ENCODE measurements around the gene INO80B. TPM values are rescaled to one million over a fixed set of nuclear protein-coding genes. Genes with fewer than 3 reads are reported as not detected.
"Not testable (repeated sequence)": the region's sequence is repeated elsewhere in the genome, so short reads cannot be mapped to it uniquely, and the experiment has no call there.

Gene INO80B
- 7.8 and 27.8 TPM in 2 replicates for total RNA-seq (2014; rRNA removed; shearing (Covaris generic))

- DNase-seq (ENCODE audit: low read depth): peak; percentile 94
These were observed at the start of gene INO80B for GRCh38 chr2:74454654-74455511. TSS of gene INO80B (plus strand) at chr2:74455087. CDS start at chr2:74455117, 30 bp downstream.

DNA sequence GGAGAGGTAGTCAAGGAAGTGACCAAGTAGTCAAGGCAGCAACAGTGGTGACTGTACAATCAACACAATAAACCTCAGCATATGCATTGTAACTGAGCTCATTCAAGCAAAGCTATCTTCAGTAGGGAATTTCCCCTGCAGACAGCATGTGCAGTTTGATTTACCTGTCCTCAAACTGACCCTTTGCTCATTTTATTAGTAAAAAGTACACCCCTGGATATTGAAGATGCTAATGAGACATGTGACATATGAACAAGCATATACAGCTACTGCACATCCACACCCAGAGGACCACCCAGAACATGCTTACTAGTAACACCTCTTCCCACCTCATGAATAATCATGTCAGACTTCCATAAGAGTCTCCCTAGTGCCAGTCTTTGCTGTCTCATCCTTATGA lies 48.9 kb upstream of the INO80B start:
- peak; percentile 77 for DNase-seq (ENCODE audit: low read depth)

DNA sequence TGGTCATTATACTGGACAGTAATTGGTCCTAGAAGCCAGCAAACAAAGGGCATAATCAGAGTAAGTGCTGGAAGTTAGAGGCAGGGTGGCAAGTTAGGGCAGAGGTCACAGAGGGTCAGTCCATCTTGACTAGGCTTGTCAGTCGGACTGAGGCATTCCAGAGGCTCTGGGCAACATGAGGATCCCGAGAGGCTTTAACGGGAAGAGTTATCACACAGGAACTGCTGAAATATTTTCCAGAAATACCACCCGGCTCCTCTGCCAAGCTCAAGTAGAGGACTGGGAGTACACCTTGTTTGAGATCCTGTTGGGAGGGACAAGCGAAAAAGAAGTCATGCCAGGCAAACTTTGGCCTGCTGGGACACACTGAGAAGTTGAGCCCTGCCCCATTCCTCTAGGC lies 47.2 kb upstream of the INO80B start:
- no peak for DNase-seq (ENCODE audit: low read depth)

GRCh38 chr2:74413001-74413698 lies 41.7 kb upstream of the INO80B start:
- no peak for DNase-seq (ENCODE audit: low read depth)

DNA sequence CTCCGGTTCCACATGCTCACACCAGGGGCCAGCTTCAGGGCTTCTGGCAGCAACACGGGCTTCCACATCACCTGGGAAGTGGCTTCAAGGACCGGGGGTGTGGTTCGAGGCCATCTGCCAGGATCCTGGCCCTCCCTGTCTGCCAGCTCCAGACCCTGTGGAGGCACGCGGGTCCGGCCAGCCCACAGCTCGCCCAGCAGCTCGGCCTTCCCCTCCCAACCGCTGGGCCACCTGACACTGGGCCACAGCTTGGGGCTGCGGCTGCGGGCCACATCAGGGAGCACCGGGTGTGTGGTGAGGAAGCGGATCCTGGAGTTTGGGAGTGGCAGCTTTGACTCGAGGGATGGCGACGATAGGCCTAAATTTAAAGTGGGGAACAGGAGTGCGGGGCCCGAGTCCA lies 40.4 kb upstream of the INO80B start:
- DNase-seq (ENCODE audit: low read depth): no peak

DNA sequence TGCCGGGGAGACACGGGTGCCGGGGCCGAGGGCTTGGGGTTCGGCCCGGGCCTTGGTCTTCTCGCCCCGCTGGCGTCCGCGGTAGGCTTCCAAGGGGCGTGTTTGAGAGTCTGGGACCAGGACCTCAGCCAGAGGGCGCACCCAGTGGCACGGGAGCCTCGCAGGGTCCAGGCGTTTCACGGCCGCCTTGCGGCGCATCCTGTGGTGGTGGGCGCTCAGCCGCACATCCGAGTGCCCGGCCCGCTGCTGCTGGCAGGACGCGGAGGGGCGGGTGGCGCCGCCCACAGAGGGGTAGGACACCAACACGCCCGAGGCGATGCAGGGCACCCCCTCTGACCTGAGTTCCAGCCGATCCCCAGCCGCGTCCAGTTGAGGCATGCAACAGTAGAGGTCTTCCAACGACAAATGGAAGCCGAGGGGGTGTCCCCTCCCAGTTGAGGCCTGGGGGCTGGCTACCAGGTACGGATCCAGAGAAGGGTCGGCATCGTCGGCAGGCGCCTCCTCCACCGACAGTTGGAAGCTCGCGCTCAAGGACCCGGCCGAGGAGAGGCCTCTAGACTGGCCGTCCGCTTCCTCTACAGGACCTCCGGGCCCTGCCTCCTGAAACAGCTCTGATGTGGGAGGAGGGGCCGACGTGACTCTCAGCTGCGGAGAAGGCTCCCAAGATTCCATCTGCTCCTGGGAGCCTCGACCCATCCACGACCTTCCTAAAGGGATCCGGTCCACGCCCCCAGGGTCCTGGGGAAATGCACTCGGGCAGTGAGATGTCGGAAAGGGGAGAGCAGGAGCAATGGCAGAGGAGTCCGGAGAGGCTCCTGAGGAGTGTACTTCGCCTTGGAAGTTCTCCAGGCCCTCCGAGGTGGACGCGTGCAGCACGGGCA lies 39.8 kb upstream of the INO80B start:
- DNase-seq (ENCODE audit: low read depth): peak; percentile 27

DNA sequence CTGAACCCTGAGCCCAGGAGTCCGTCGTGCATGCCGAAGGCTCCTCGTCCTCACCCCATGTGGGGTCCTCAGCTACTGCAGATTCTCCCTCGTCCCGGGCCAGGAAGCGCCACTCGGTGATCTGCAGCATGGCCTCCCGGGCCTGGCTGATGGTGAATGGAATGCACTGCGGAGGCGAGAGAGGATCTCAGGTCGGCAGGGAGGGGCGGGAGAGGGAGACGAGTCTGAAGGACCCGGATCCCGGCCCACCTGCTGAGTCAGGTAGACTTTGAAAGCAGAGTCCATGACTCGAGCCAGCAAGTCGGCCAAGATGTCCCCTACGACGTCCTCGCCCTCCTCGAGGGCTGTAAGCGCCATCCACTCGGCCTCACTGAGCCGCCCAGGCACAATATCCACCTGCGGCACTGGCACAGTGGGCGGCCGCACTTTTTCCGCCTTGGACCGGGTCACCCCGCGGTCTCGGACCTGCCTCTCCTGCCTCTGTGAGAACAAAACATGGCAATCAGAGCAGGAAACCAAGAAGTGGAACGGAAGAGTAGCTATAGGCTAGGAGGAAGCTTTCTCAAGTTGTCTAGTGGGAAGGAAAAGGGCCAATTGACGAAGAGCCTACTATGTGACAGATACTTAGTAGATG lies 39.0 kb upstream of the INO80B start:
- DNase-seq (ENCODE audit: low read depth): no peak

GRCh38 chr2:74416778-74417177 lies 38.1 kb upstream of the INO80B start:
- DNase-seq (ENCODE audit: low read depth): no peak

GRCh38 chr2:74417197-74417596 lies 37.7 kb upstream of the INO80B start:
- no peak for DNase-seq (ENCODE audit: low read depth)

GRCh38 chr2:74417763-74418162 lies 37.1 kb upstream of the INO80B start:
- DNase-seq (ENCODE audit: low read depth): no peak

DNA sequence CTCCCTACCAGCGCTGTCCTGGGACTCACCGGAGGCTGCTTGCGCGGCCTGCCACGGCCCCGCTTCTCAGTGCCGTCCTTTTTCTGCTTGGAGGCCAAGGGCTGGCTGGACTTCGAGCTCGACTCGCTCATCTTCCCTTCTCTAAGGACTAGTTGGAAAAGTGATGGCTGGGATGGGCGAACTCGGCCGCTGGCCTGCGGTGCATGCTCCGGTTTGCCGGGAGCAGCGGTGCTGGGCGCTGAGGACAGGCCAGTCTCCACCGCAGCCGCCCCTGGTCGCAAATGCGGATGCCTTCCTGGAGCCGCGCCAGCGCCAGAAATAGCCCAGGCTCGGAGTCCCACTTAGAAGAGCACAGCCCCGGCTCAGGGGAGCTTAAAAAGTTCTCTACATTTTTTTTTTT lies 36.6 kb upstream of the INO80B start:
- DNase-seq (ENCODE audit: low read depth): no peak

DNA sequence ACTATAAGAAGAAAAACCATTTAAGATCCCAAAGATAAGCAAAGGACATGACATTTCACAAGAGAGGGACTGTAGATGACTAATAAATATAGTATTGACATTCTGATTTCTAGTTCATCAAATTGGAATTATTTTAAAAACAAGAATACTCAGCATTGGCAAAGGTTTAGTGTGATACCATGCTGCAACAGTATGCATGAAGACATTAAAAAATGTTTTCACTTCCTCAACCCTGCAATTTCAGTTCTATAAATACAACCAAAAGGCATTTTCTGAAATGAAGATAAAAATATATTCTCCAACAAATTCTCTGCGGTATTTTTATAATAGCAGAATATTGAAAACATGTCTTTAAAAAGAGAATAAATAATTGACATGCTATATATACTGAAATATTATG lies 35.5 kb upstream of the INO80B start:
- no peak for DNase-seq (ENCODE audit: low read depth)

DNA sequence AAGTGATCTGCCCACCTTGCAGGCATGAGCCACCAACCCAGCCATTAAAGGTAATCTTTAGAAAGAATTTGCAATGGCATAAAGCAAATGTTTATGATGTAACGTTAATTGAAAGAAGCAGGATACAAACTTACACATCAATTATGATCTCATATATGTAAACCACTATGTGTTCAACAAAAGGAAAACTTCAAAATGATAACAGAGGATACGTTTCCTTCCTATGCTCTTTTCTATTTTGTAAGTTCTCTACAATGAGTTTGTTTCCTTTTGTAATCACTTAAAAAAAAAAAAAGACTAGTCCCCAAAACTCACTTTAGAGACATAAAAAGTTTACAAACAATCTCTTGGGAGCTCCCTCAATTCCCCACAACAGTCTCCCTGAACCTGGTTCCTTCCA lies 34.9 kb upstream of the INO80B start:
- DNase-seq (ENCODE audit: low read depth): no peak

DNA sequence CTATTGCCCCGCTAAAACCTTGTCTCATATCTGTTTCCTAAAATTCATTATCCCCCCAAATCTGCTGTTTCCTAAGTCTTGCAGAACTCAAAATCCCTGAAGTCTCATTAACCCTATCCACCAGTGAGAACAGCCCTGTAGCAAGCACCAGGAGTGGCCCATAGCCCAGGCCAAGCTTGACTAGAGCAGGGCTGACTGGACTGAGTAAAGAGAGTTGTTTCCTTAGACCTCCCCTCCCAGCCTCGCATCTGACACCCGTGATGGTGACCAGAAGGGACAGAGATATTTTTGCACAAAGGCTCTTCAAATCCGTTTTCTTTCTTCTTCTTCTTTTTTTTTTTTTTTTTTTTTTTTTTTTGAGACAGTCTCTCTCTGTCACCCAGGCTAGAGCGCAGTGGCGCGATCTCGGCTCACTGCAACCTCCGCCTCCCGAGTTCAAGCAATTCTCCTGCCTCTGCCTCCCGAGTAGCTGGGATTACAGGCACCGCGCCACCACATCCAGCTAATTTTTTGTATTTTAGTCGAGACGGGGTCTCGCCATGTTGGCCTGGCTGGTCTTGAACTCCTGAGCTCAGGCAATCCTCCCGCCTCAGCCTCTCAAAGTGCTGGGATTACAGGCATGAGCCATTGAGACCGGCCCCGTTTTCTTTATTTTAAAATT lies 34.3 kb upstream of the INO80B start:
- DNase-seq (ENCODE audit: low read depth): not testable (repeated sequence)

DNA sequence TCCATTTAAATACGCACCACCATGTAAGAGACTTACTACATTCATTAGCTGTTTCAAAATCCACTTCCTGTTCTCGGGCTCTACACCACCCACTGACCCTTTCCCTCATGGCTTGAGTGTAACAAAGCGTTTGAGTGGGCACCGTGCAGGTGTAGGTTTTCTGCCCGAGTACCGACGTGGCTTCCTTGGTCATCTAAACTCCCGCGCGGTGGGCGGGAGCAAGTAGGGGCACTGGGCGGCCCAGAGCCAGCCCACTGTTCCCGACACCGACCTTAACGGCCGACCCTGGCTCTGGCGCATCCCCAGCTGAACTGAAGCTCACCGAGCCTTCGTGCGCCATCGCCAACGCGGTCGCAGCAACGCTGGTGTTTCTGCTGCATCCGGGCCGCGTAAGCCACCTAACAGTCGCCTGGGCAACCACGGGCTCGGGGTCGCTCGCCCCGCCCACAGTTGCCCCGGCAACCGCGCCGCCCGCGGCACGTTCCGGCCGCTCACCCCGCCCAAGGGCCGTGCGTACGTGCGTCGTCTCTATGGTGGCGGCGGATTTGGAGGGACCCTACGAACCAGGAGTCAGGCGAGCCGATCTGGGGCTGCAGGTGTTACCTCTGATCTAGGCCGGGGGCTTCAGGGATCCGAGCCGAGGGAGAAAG lies 33.5 kb upstream of the INO80B start, which contains the start of the genes C2orf81 and WDR54:
Gene C2orf81 (minus strand): TSS at position 399 of the 650 bp plus-strand sequence. CDS start 59 bp downstream, at position 340.
Gene WDR54 (plus strand): TSS at position 510 of the 650 bp plus-strand sequence. CDS start 424 bp downstream, outside the sequence.
- peak; percentile 90 for DNase-seq (ENCODE audit: low read depth)

DNA sequence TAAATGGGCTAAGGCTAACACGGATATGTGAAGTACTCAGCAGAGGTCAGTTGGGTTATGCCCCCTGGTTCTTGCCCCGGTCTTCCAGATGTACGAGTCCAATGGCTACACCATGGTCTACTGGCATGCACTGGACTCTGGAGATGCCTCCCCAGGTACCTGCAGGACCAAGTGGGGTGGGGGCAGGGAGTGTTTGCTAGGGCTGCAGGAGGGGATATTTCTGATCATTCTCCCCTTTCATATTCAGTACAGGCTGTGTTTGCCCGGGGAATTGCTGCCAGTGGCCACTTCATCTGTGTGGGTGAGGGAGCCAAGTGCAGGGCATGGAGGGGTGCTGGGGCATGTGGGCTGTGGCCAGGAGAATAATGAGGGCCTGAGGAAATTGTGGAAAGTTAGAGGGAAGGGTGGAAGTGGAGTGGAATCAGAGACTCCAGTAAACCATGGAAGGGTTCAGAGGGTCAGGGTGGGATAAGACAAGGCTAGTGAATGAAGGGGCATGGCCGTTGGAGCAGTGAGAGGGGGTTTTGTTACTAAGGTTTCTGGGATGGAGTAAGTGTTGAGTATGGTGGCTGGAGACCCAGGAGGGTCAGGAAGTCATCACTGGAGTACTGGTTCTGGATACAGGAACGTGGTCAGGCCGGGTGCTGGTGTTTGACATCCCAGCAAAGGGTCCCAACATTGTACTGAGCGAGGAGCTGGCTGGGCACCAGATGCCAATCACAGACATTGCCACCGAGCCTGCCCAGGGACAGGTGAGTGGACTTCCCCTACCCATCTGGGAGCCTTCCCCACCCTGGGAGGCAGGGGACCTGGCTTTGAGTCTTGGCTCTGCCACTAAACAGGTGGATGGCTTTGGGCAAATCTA lies 31.4 kb upstream of the INO80B start:
- no peak for DNase-seq (ENCODE audit: low read depth)

GRCh38 chr2:74424139-74424992 lies 30.5 kb upstream of the INO80B start:
- DNase-seq (ENCODE audit: low read depth): peak; percentile 23

GRCh38 chr2:74424995-74425406 lies 29.9 kb upstream of the INO80B start:
- no peak for DNase-seq (ENCODE audit: low read depth)

Data from M059J (cell line).